ENCODE results near the gene IKZF5. TPM values are rescaled to one million over a fixed set of nuclear protein-coding genes. Genes with fewer than 3 reads are reported as not detected.

Gene IKZF5
- total RNA-seq, 1 experiment from 2014 or later: 7.9 TPM

GRCh38 chr10:122992031-122992585, 16.5 kb downstream of the IKZF5 start:
- Mint-ChIP-seq H3K36me3 (peaks cover 21% of the 10 kb centered on the region), H3K9me3 (no peaks in the 10 kb centered on the region), H3K27me3 (ENCODE audit: low read depth) (no peaks in the 10 kb centered on the region), H3K4me1 (no peaks in the 10 kb centered on the region), H3K4me3 (no peak overlapping the region), H3K27ac (no peak overlapping the region)
- DNase-seq (ENCODE audit: low spot score) (no peak), ATAC-seq (no peak)
- ChIA-PET POLR2A (no interaction called here), CTCF (no interaction called here)
- TF ChIP-seq ELF4 (CRISPR knock-in tag; IDR thresholded peaks at IDR 0.05; ENCODE audit: low read depth) (no peak), ZNF423 (CRISPR knock-in tag; IDR thresholded peaks at IDR 0.05) (no peak), RORB (CRISPR knock-in tag; IDR thresholded peaks at IDR 0.05) (no peak), FOXP1 (CRISPR knock-in tag; IDR thresholded peaks at IDR 0.05; ENCODE audit: borderline replicate concordance) (no peak), ZNF671 (CRISPR knock-in tag; IDR thresholded peaks at IDR 0.05) (no peak), TP53 (CRISPR knock-in tag; IDR thresholded peaks at IDR 0.05) (no peak), NFYB (CRISPR knock-in tag; conservative IDR thresholded peaks at IDR 0.05; ENCODE audit: low read depth) (no peak), ESRRA (CRISPR knock-in tag; IDR thresholded peaks at IDR 0.05; ENCODE audit: borderline replicate concordance) (no peak)
- TF ChIP-seq, protein P1, sequence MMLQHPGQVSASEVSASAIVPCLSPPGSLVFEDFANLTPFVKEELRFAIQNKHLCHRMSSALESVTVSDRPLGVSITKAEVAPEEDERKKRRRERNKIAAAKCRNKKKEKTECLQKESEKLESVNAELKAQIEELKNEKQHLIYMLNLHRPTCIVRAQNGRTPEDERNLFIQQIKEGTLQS (CRISPR knock-in tag; conservative IDR thresholded peaks at IDR 0.05): no peak
- TF ChIP-seq, protein P2, sequence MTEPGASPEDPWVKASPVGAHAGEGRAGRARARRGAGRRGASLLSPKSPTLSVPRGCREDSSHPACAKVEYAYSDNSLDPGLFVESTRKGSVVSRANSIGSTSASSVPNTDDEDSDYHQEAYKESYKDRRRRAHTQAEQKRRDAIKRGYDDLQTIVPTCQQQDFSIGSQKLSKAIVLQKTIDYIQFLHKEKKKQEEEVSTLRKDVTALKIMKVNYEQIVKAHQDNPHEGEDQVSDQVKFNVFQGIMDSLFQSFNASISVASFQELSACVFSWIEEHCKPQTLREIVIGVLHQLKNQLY (CRISPR knock-in tag; IDR thresholded peaks at IDR 0.05): no peak

- no peak for ATAC-seq
Measured at GRCh38 chr10:122990278-122990677, 18.3 kb downstream of the IKZF5 start.

GRCh38 chr10:122988501-122988900, 20.1 kb downstream of the IKZF5 start:
- Mint-ChIP-seq H3K27me3 (ENCODE audit: low read depth) (no peaks in the 10 kb centered on the region), H3K9me3 (no peaks in the 10 kb centered on the region), H3K4me3 (no peak overlapping the region), H3K4me1 (no peaks in the 10 kb centered on the region), H3K36me3 (no peaks in the 10 kb centered on the region), H3K27ac (no peak overlapping the region)
- DNase-seq (ENCODE audit: low spot score) (no peak), ATAC-seq (no peak)
- ChIA-PET POLR2A (no interaction called here), CTCF (no interaction called here)
- TF ChIP-seq STAT6 (CRISPR knock-in tag; conservative IDR thresholded peaks at IDR 0.05; ENCODE audit: low read depth) (no peak), ZNF317 (CRISPR knock-in tag; IDR thresholded peaks at IDR 0.05; ENCODE audit: borderline replicate concordance, low read depth) (no peak), ELF4 (CRISPR knock-in tag; IDR thresholded peaks at IDR 0.05; ENCODE audit: low read depth) (no peak), SMAD4 (CRISPR knock-in tag; IDR thresholded peaks at IDR 0.05) (no peak), CBFB (CRISPR knock-in tag; IDR thresholded peaks at IDR 0.05; ENCODE audit: low read depth) (no peak), NFYB (CRISPR knock-in tag; conservative IDR thresholded peaks at IDR 0.05; ENCODE audit: low read depth) (no peak), ESRRA (CRISPR knock-in tag; IDR thresholded peaks at IDR 0.05; ENCODE audit: borderline replicate concordance) (no peak), FOXK1 (CRISPR knock-in tag; IDR thresholded peaks at IDR 0.05) (no peak), ZNF138 (CRISPR knock-in tag; conservative IDR thresholded peaks at IDR 0.05) (no peak), ZNF425 (CRISPR knock-in tag; conservative IDR thresholded peaks at IDR 0.05) (no peak)
- TF ChIP-seq, protein P1 (CRISPR knock-in tag; conservative IDR thresholded peaks at IDR 0.05): no peak
- TF ChIP-seq, protein P3, sequence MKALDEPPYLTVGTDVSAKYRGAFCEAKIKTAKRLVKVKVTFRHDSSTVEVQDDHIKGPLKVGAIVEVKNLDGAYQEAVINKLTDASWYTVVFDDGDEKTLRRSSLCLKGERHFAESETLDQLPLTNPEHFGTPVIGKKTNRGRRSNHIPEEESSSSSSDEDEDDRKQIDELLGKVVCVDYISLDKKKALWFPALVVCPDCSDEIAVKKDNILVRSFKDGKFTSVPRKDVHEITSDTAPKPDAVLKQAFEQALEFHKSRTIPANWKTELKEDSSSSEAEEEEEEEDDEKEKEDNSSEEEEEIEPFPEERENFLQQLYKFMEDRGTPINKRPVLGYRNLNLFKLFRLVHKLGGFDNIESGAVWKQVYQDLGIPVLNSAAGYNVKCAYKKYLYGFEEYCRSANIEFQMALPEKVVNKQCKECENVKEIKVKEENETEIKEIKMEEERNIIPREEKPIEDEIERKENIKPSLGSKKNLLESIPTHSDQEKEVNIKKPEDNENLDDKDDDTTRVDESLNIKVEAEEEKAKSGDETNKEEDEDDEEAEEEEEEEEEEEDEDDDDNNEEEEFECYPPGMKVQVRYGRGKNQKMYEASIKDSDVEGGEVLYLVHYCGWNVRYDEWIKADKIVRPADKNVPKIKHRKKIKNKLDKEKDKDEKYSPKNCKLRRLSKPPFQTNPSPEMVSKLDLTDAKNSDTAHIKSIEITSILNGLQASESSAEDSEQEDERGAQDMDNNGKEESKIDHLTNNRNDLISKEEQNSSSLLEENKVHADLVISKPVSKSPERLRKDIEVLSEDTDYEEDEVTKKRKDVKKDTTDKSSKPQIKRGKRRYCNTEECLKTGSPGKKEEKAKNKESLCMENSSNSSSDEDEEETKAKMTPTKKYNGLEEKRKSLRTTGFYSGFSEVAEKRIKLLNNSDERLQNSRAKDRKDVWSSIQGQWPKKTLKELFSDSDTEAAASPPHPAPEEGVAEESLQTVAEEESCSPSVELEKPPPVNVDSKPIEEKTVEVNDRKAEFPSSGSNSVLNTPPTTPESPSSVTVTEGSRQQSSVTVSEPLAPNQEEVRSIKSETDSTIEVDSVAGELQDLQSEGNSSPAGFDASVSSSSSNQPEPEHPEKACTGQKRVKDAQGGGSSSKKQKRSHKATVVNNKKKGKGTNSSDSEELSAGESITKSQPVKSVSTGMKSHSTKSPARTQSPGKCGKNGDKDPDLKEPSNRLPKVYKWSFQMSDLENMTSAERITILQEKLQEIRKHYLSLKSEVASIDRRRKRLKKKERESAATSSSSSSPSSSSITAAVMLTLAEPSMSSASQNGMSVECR (CRISPR knock-in tag; IDR thresholded peaks at IDR 0.05; ENCODE audit: borderline replicate concordance): no peak

More at GRCh38 chr10:122990278-122990677, 18.3 kb downstream of the IKZF5 start:
- H3K36me3 Mint-ChIP-seq: peaks cover 13% of the 10 kb centered on the region
- POLR2A ChIA-PET: no interaction called here
- H3K4me3 Mint-ChIP-seq: no peak overlapping the region
- H3K9me3 Mint-ChIP-seq: no peaks in the 10 kb centered on the region
- no peak for DNase-seq (ENCODE audit: low spot score)
- TF ChIP-seq TEAD4 (CRISPR knock-in tag; IDR thresholded peaks at IDR 0.05): no peak
- TF ChIP-seq NR1H2 (CRISPR knock-in tag; IDR thresholded peaks at IDR 0.05): no peak
- TF ChIP-seq ESRRA (CRISPR knock-in tag; IDR thresholded peaks at IDR 0.05; ENCODE audit: borderline replicate concordance): no peak
- no peak for TF ChIP-seq ZNF671 (CRISPR knock-in tag; IDR thresholded peaks at IDR 0.05)
- TF ChIP-seq SMAD4 (CRISPR knock-in tag; IDR thresholded peaks at IDR 0.05): no peak
- no peak for TF ChIP-seq ATF1 (CRISPR knock-in tag; IDR thresholded peaks at IDR 0.05)
- no peak for TF ChIP-seq CREM (CRISPR knock-in tag; IDR thresholded peaks at IDR 0.05)
- no peak for TF ChIP-seq ZNF232 (CRISPR knock-in tag; IDR thresholded peaks at IDR 0.05)
- no peak for TF ChIP-seq ETV6 (CRISPR knock-in tag; IDR thresholded peaks at IDR 0.05)
- TF ChIP-seq ZNF263 (CRISPR knock-in tag; IDR thresholded peaks at IDR 0.05; ENCODE audit: low read depth): no peak
- CTCF ChIA-PET: interaction anchor here (1.5 kb wide), 1 partner anchor 9 kb away, joined by 6 read pairs; no protein-coding TSS in a partner anchor
- no peak overlapping the region; the same call in 1 of the 2 replicates for H3K27ac Mint-ChIP-seq
- H3K27me3 Mint-ChIP-seq (ENCODE audit: low read depth): no peaks in the 10 kb centered on the region
- no peaks in the 10 kb centered on the region for H3K4me1 Mint-ChIP-seq
